GM18867 (cell line): ENCODE results near the gene TMLHE.
A peak's percentile ranks its signal among the peaks of the same experiment; 100 is the strongest.
"Not testable (repeated sequence)": the region's sequence is repeated elsewhere in the genome, so short reads cannot be mapped to it uniquely, and the experiment has no call there.

Experiments used
- ATAC-seq: cut with Tn5 transposase; IDR thresholded peaks from one replicate; pipeline ENCODE4 v1.9.1; 2021; ENCODE audit warnings: mild to moderate bottlenecking, moderate library complexity; ENCODE audit not compliant: unreplicated experiment

The TMLHE gene

DNA sequence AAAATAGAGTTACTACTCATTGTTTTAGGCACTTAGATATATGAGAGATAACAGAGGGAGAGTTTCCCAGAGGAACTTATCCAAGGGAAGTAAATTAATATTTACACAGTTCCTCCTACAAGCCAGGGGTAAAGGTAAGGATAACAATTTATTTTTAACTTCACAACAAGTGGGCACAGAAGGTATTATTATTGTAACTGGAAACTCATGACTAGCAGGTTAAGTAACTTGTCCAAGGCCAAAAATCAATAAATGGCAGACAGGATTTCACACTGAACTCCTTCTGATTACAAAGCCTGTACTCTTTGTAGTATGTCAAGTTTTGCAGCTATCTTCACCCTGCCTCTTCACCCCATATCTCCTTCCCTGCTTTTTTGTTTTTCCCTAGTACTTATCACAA lies 107.5 kb downstream of the TMLHE start:
- ATAC-seq, result no peak

DNA sequence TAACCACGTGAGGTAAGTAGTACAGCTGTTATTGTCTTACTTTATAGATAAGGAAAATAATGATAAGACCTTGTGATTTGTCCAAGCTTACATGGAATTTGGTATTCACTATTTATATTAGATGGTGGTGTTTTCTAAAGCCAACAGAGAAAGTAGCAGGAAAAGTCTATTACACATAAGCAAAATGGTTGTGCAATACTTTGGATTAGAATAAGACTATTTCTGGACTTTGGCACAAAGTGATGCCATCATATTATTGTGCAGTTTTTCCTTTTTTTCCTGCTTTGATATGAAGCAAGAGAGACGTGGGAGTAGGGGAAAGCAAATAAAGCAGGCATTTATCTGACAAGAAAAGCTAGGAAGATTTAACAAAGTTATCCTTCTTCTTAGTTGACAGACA lies 117.6 kb downstream of the TMLHE start:
- not testable (repeated sequence) for ATAC-seq

DNA sequence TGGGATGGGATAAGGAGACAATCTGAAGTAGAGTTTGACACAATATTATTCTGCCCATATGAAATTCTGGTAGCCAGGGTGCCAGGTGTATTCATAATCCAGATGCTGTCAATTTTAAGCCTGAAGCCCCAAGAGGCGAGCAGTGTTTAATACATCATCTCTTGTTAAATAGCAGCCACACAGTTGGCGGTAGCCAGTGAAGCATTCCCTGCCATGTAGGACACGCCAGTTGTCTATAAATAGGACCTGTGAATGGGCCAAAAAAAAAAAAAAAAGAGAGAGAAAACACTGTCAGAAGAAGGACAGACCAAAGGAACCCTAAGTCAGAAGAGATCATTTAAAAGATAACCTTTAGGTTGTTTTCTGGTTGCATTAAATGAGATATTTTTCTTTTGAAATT lies 121.3 kb downstream of the TMLHE start:
- not testable (repeated sequence) for ATAC-seq

DNA sequence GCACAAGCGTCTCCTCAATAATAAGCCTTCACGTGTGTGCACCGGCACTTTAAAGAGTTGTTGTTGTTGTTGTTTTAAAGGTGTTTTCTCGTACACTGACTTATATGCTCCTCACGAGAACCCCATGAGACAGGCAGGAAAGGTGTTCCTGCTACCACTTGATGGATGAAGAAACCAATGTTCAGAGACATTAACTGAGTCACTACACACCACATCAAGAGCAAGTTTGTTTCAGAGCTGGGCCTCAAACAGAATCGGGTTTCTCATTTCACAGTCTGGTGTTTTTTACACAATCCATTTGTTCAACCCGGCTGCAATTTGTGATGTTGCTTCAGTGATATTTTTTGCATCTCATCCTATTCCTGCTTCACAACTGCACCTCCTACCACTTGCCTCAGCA lies 135.6 kb downstream of the TMLHE start:
- ATAC-seq, result not testable (repeated sequence)

DNA sequence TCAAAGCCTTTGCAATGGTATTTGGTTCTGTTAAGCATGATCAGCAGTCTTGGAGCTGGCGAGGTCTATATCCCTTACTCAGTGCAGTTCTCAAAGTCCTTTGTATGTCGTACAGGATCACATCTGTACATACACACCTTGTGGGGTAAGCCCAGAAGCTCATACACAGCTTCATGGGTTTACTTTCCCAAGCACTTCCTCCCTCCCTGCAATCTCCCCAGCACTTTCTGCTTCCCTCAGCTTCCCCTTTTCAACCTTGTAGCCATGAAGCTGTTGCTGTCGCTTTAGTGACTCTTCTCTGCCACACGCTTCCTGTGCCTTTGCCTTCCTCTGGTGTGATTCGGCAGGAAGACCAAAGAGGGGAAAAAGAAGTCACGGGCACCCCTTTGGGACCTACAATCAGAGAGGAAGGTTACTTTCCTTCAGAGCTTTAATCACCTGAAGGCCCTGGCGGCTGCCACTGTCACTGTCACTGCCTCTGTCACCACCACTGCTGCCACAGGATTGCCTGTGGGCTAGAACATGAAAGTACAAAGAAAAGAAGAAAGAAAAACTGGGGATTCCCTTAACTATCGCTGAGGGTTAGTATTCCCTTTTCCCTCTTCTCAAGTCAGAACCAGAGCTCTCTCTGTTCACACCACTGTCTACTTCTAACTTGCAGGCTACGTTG lies 146.3 kb downstream of the TMLHE start:
- ATAC-seq, result peak; percentile 86

DNA sequence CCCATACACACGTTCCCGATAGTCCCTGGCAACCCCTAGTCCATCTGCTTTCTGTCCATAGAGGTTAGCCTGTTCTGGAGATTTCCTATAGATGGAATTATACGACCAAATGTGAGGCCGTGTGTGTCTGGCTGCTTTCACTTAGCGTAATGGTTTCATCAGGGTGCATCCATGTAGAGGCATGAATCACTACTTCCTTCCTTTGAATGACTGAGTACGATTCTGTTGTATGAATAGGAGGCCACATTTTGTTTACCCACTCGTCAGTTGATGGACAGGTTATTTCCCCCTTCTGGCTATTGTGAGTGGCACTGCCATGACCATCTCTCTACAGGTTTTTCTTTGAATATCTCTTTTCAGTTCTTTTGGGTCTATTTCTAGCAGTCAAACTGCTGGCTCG lies 152.3 kb downstream of the TMLHE start:
- not testable (repeated sequence) for ATAC-seq

DNA sequence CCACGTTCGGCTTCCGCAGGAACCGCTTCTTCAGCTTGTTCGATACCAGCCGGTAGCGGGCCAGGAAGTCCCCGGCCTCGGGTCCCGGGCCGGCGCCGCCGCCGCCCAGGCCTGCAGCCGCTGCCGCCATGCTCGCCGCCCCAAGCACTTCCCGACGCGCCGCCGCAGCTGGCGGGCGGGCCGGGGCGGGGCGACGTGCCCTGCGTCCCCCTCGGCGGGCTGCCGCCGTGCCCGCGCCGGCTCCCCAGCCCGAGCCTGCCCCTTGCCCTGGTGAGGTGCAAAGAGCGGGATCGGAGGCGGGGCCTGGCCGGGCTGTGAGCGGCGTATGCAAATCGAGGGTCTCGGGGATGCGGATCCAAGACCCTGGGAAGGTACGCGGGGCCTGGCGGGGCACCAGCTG lies 154.3 kb downstream of the TMLHE start, which contains the start of gene F8A3:
Gene F8A3 (minus strand): TSS at position 150 of the 400 bp plus-strand sequence. CDS start 20 bp downstream, at position 130.
- ATAC-seq, result peak; percentile 82

DNA sequence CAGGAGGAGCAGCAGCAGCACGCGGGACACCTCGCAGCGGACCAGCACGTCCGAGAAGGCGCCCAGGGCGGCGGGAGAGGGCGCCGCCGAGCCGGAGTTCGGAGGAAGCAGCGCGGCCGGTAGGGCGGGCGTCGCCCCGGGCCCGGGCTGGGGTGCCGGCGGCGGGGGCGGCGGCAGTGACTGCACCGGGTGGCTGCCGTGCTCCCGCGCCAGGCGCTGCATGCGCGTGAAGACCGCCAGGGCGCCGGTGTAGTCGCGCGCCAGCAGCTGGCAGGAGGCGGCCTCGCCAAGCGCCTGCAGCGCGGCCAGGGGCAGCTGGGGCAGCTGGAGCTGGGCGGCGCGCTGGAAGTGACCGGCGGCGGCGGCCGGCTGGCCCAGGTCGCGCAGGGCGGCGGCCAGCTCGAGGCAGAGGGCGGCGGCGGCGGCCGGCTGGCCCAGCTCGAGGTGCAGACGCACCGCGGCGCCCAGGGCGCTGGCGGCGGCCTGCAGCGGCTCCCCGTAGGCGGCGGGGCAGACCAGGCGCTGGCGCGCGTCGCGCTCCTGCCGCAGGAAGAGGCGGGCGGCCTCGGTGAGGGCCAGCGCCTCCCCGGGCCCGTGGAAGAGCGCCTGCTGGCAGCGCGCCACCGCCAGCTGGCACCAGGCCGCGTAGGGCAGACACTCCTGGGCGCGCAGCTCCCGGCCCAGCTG lies 154.8 kb downstream of the TMLHE start:
- peak; percentile 55 for ATAC-seq

DNA sequence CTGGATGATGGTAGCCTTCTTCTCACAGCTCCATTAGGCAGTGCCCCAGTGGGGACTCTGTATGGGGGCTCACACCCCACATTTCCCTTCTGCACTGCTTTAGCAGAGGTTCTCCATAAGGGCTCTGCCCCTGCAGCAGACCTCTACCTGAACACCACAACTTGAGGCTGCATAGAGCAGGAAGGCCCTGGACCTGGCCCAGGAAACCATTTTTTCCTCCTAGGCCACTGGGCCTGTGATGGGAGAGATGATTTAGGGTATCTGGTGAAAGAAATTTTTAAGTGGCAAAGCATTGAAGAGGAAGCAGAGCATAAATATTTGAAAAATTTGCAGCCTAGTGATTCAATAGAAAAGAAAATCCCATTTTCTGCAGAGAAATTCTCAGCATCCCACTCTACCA lies 171.7 kb downstream of the TMLHE start:
- no peak for ATAC-seq
